HG02840 (cell line): ENCODE results near the gene RAB1B.
"Not testable (repeated sequence)": the region's sequence is repeated elsewhere in the genome, so short reads cannot be mapped to it uniquely, and the experiment has no call there.

Source experiments
- ATAC-seq: cut with Tn5 transposase; IDR thresholded peaks from one replicate; pipeline ENCODE4 v1.9.1; 2021; ENCODE audit warnings: mild to moderate bottlenecking, moderate library complexity, moderate number of reproducible peaks; ENCODE audit not compliant: unreplicated experiment, low FRiP score

Gene RAB1B

GRCh38 chr11:66317322-66317722 is 48.9 kb downstream of the RAB1B start:
- ATAC-seq, result no peak

GRCh38 chr11:66317723-66318599 is 49.5 kb downstream of the RAB1B start:
- no peak for ATAC-seq

GRCh38 chr11:66318600-66318970 is 50.1 kb downstream of the RAB1B start:
- ATAC-seq, result no peak

- not testable (repeated sequence) for ATAC-seq
Observed at GRCh38 chr11:66320289-66320688, 51.9 kb downstream of the RAB1B start.

GRCh38 chr11:66320748-66321147 is 52.3 kb downstream of the RAB1B start:
- not testable (repeated sequence) for ATAC-seq

- ATAC-seq, result no peak
Observed at GRCh38 chr11:66321606-66322005, 53.2 kb downstream of the RAB1B start.

GRCh38 chr11:66322732-66323427 is 54.4 kb downstream of the RAB1B start:
- no peak for ATAC-seq

- no peak for ATAC-seq
Observed at GRCh38 chr11:66323684-66324083, 55.2 kb downstream of the RAB1B start.

GRCh38 chr11:66324664-66325063 is 56.2 kb downstream of the RAB1B start:
- no peak for ATAC-seq

- no peak for ATAC-seq
Observed at GRCh38 chr11:66325263-66325671, 56.8 kb downstream of the RAB1B start.

- no peak for ATAC-seq
Observed at GRCh38 chr11:66326261-66327111, 58.0 kb downstream of the RAB1B start.
